RWPE1 (cell line): Measurements from ENCODE around the gene BORCS5.

ENCODE experiments used
- CTCF ChIA-PET: fragments of 350-600 bp; sonication (Branson Sonifier 250); formaldehyde crosslinking; extraction: SDS; loops from one replicate; lab custom pipeline; 2021; lab: Yijun Ruan, JAX
- POLR2A ChIA-PET: fragments of 400-600 bp; formaldehyde crosslinking; extraction: SDS; loops from one replicate; lab custom pipeline; 2020; ENCODE audit warnings: antibody characterized with exemption; ENCODE audit not compliant: low non-redundant PET; lab: Yijun Ruan, JAX
- DNase-seq: peaks from one replicate; pipeline ENCODE4 v3.0.0; 2012; ENCODE audit warnings: low spot score
- H3K27ac ChIP-seq: fragments of 450-650 bp; 2 replicates; pipeline ENCODE4 v1.5.1; 2017
- CTCF ChIP-seq: fragments of 450-650 bp; conservative IDR thresholded peaks from 2 replicates; pipeline ENCODE4 v1.5.1; 2017; ENCODE audit warnings: low read depth, mild to moderate bottlenecking

BORCS5 gene

GRCh38 chr12:12443431-12443878, 86.6 kb downstream of the BORCS5 start:
- ChIA-PET CTCF (no interaction called here), POLR2A (no interaction called here)
- TF ChIP-seq CTCF, result no peak
- peak overlapping the region; percentile 63 for H3K27ac ChIP-seq
- no peak for DNase-seq

GRCh38 chr12:12445165-12445881, 88.4 kb downstream of the BORCS5 start:
- ChIA-PET CTCF (interaction anchor here (0.6 to 0.7 kb wide), 2 partner anchors 81 to 110 kb away, joined by 3 to 6 read pairs; no protein-coding TSS in a partner anchor), POLR2A (no interaction called here)
- 0 out of 2 replicates have a peak overlapping the region, but pooled peaks have one; percentile 33 for H3K27ac ChIP-seq
- no peak for DNase-seq
- no peak for TF ChIP-seq CTCF

- CTCF ChIA-PET, result interaction anchor here (0.6 to 0.7 kb wide), 2 partner anchors 82 to 110 kb away, joined by 3 to 6 read pairs; no protein-coding TSS in a partner anchor
- POLR2A ChIA-PET, result no interaction called here
- no peak for TF ChIP-seq CTCF
- H3K27ac ChIP-seq, result 0 out of 2 replicates have a peak overlapping the region, but pooled peaks have one; percentile 33
- peak; percentile 68 for DNase-seq
These were observed 89.0 kb downstream of the BORCS5 start for GRCh38 chr12:12445882-12446181.

DNA sequence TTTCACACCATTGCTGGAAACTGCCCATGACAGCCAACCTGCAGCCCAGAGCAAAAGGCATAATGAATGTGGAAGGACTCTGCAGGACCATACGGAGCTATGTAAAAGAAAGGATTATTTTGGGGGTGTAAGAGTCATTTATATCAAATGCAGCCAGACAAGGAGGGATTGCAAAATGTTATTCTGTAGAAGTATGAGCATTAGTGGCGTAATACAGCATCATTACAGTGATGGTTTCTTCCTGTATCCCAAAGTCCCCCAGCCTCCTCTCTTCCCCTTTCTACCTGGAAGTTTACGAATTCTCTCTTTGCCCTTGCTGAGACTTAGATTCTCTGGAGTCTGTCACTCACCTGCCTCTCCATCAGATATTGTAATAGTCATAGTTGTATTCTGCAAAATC, 89.9 kb downstream of the BORCS5 start:
- POLR2A ChIA-PET, result no interaction called here

GRCh38 chr12:12447236-12447635, 90.4 kb downstream of the BORCS5 start:
- TF ChIP-seq CTCF, result no peak
- no peak for DNase-seq
- POLR2A ChIA-PET, result no interaction called here
- H3K27ac ChIP-seq, result no peak overlapping the region
- CTCF ChIA-PET, result interaction anchor here (0.7 kb wide), 1 partner anchor 714 kb away, joined by 3 read pairs; no protein-coding TSS in a partner anchor

More for the DNA sequence above, 89.9 kb downstream of the BORCS5 start:
- no peak for TF ChIP-seq CTCF
- CTCF ChIA-PET, result no interaction called here
- H3K27ac ChIP-seq, result no peak overlapping the region
- no peak for DNase-seq

DNA sequence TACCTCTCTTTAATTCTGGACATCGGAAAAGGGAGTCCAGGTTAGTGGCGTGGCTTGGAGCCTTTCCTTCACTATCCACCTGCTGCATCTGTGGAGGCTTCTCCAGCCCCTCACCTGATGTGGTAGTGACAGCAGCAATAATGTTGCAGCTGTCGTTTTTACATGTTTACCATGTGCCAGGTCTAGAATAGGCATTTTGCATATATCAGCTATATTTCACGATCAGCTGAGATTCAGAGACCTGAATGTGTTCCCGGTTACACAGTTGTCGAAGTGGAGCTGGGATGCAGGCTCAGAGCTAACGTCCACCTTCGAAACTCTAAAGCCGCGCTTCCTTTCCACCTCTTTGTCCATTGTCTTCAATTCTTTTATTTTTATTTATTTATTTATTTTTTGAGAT, 91.0 kb downstream of the BORCS5 start:
- no peak for TF ChIP-seq CTCF
- no peak for DNase-seq
- POLR2A ChIA-PET, result no interaction called here
- CTCF ChIA-PET, result interaction anchor here (0.7 kb wide), 1 partner anchor 715 kb away, joined by 3 read pairs; no protein-coding TSS in a partner anchor
- H3K27ac ChIP-seq, result no peak overlapping the region
